CD4-positive, alpha-beta T cell (primary cell): ENCODE data around the gene SORCS2. TPM values are rescaled to one million over a fixed set of nuclear protein-coding genes. Genes with fewer than 3 reads are reported as not detected.

Source experiments
- ATAC-seq: fragments of 200-7000 bp; cut with Tn5 transposase; one replicate; pipeline ENCODE4 v1.10.0; 2022; ENCODE audit warnings: mild to moderate bottlenecking; ENCODE audit not compliant: poor library complexity
- CTCF ChIA-PET: fragments of 350-600 bp; sonication (Branson Sonifier 250); formaldehyde crosslinking; loops from one replicate; lab custom pipeline; 2021; ENCODE audit warnings: antibody characterized with exemption, inconsistent platforms; lab: Charles Lee
- POLR2A ChIA-PET: fragments of 350-600 bp; sonication (Branson Sonifier 250); formaldehyde crosslinking; loops from one replicate; lab custom pipeline; 2021; ENCODE audit warnings: antibody characterized with exemption, inconsistent platforms; lab: Charles Lee
- DNase-seq, 14 experiments: peaks; one replicate each; pipeline ENCODE4 v3.0.0-alpha.2; 2013 to 2020; ENCODE audit warnings: mixed read lengths in 2 of 14
- H3K27ac ChIP-seq, 2 donors: one replicate each; pipeline versions ENCODE4 v1.5.1 to v1.7.0; 2013; ENCODE audit warnings: low read length in 2 of 2, low read depth in 1 of 2, mild to moderate bottlenecking in 1 of 2
- H3K27me3 ChIP-seq, 2 experiments: 1 replicate in 1 of 2; 2 replicates in 1 of 2; pipeline versions ENCODE4 v1.6.1 to v1.7.0; 2013; ENCODE audit warnings: low read length in 2 of 2, control low read depth in 1 of 2, mild to moderate bottlenecking in 1 of 2, moderate library complexity in 1 of 2; ENCODE audit not compliant: insufficient read depth in 2 of 2, control insufficient read depth in 1 of 2
- H3K36me3 ChIP-seq: one replicate; pipeline ENCODE4 v1.6.1; 2013; ENCODE audit warnings: low read length, control low read depth; ENCODE audit not compliant: insufficient read depth
- H3K4me1 ChIP-seq: one replicate; pipeline ENCODE4 v1.6.1; 2013; ENCODE audit warnings: low read length, control low read depth; ENCODE audit not compliant: insufficient read depth
- H3K4me3 ChIP-seq: one replicate; pipeline ENCODE4 v1.5.1; 2013; ENCODE audit warnings: mild to moderate bottlenecking, low read length, moderate library complexity
- H3K9me3 ChIP-seq, 2 experiments: 1 replicate in 1 of 2; 2 replicates in 1 of 2; pipeline versions ENCODE4 v1.6.1 to v1.7.0; 2013; ENCODE audit warnings: low read length in 2 of 2, mild to moderate bottlenecking in 2 of 2, control low read depth in 1 of 2, moderate library complexity in 1 of 2; ENCODE audit not compliant: control insufficient read depth in 1 of 2, insufficient read depth in 1 of 2
- H3K27ac Mint-ChIP-seq: one replicate; pipeline ENCODE4 v1.8.0; 2020; ENCODE audit warnings: mixed read lengths
- H3K27me3 Mint-ChIP-seq: one replicate; pipeline ENCODE4 v1.8.0; 2021; ENCODE audit warnings: mixed read lengths
- H3K36me3 Mint-ChIP-seq: one replicate; pipeline ENCODE4 v1.8.0; 2021; ENCODE audit warnings: low read depth, mixed read lengths
- H3K4me1 Mint-ChIP-seq: one replicate; pipeline ENCODE4 v1.8.0; 2021; ENCODE audit warnings: low read depth, mixed read lengths
- H3K4me3 Mint-ChIP-seq: one replicate; pipeline ENCODE4 v1.8.0; 2020; ENCODE audit warnings: mild to moderate bottlenecking, mixed read lengths
- H3K9me3 Mint-ChIP-seq: one replicate; pipeline ENCODE4 v1.8.0; 2020; ENCODE audit warnings: mixed read lengths
- intact Hi-C, 2 experiments: fragments of 100-400 bp; cut with DNase I in 1 of 2; cut with micrococcal nuclease in 1 of 2; formaldehyde crosslinking; loops; one replicate each; pipeline versions ENCODE4 v1.15.1 to v1.9.0; 2023 to 2025; cut with DNase I, micrococcal nuclease
- total RNA-seq, 174 experiments: library from RNA in 2 of 174; stranded (reverse) in 2 of 174; gene quantifications; one replicate each; pipeline ENCODE4 v1.2.3 and lab custom pipeline; 2021 to 2026
- TF ChIP-seq, protein P1 (sequence below): fragments of 200-600 bp; IDR thresholded peaks from one replicate; pipeline ENCODE4 v1.8.0; 2022; ENCODE audit warnings: antibody characterized with exemption, mild to moderate bottlenecking

Gene SORCS2
- total RNA-seq, 2 experiments from 2014 or later, result not detected

GRCh38 chr4:7330031-7330596 is 137.8 kb downstream of the SORCS2 start:
- Mint-ChIP-seq H3K9me3 (no peaks in the 10 kb centered on the region), H3K36me3 (no peaks in the 10 kb centered on the region), H3K27ac (no peak overlapping the region), H3K4me1 (no peaks in the 10 kb centered on the region), H3K4me3 (no peak overlapping the region), H3K27me3 (peaks cover 4% of the 10 kb centered on the region)
- H3K27me3 ChIP-seq, result no peaks in the 10 kb centered on the region
- H3K27ac ChIP-seq, result no peak overlapping the region
- H3K4me1 ChIP-seq, result no peaks in the 10 kb centered on the region
- CTCF ChIA-PET, result no interaction called here
- POLR2A ChIA-PET, result no interaction called here
- DNase-seq (no peak), ATAC-seq (no peak)
- no peaks in the 10 kb centered on the region for H3K36me3 ChIP-seq
- TF ChIP-seq, protein P1, sequence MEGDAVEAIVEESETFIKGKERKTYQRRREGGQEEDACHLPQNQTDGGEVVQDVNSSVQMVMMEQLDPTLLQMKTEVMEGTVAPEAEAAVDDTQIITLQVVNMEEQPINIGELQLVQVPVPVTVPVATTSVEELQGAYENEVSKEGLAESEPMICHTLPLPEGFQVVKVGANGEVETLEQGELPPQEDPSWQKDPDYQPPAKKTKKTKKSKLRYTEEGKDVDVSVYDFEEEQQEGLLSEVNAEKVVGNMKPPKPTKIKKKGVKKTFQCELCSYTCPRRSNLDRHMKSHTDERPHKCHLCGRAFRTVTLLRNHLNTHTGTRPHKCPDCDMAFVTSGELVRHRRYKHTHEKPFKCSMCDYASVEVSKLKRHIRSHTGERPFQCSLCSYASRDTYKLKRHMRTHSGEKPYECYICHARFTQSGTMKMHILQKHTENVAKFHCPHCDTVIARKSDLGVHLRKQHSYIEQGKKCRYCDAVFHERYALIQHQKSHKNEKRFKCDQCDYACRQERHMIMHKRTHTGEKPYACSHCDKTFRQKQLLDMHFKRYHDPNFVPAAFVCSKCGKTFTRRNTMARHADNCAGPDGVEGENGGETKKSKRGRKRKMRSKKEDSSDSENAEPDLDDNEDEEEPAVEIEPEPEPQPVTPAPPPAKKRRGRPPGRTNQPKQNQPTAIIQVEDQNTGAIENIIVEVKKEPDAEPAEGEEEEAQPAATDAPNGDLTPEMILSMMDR, result no peak
- intact Hi-C loops, result no loop called here
- H3K9me3 ChIP-seq, result no peaks in the 10 kb centered on the region
- no peak overlapping the region for H3K4me3 ChIP-seq

DNA sequence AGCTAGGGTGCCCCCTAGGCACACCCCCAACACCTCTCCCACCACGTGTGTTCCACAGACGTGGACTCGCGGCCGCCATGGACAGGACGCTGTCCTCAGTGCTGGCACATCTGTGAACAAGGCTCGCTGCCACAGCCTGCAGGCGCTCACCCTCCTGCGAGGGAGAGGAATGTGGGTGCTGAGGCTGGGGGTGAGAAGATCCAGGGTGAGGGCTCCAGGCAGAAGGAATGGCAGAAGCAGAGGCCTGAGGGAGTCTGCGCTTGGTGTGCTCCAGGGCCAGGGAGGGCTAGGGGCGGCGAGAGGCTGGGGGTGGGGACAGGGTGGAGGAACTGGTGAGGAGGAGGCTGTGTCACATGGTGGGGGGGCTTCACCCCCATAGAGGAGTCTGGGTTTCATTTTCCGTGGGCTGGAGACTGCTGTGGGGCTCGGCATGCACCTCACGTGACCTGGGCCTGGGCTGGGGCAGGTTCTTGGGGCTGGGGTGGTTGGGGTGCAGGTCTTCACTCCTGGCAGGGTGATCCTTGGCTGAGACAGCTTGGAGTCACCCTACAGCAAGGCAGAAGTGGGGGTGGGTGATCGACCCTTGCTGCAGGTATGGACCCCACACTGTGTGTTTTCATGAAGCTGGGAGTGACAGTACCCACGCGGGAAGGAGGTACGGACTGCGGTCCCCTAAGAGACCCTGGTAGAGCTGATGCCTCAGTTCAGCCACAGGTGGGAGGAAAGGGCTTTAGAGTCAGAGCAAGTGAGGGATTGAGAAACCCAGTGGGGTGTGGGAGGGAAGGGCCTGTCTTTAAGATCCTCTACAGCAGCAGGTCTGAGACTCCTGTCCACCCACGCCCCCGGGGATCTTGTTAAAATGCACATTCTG is 138.7 kb downstream of the SORCS2 start:
- CTCF ChIA-PET, result no interaction called here

DNA sequence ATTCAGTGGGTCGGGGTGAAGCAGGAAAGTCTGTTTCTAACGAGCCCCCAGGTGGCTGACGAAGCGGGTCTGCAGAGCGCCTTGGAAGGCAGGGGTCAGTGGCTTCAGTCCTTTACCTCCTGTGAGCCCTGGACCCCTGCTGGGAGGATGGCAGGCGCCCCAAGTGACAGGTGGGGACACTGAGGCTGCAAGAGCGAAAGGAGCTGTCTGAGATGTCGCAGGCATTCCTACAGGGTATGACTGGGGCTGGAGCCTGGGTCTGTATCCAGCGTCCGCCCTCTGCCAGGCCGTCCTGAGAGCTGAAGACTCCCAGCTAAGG is 139.3 kb downstream of the SORCS2 start:
- no peaks in the 10 kb centered on the region for H3K4me1 ChIP-seq
- Mint-ChIP-seq H3K4me1 (no peaks in the 10 kb centered on the region), H3K4me3 (no peak overlapping the region), H3K27me3 (no peaks in the 10 kb centered on the region), H3K9me3 (no peaks in the 10 kb centered on the region), H3K36me3 (no peaks in the 10 kb centered on the region), H3K27ac (no peak overlapping the region)
- ATAC-seq, result no peak
- H3K9me3 ChIP-seq, result no peaks in the 10 kb centered on the region
- H3K4me3 ChIP-seq, result no peak overlapping the region
- ChIA-PET CTCF (no interaction called here), POLR2A (no interaction called here)
- intact Hi-C loops, result no loop called here
- TF ChIP-seq, protein P1, result no peak
- H3K36me3 ChIP-seq, result no peaks in the 10 kb centered on the region
- H3K27ac ChIP-seq, result no peak overlapping the region
- DNase-seq, result no peak
- no peaks in the 10 kb centered on the region for H3K27me3 ChIP-seq

More for the DNA sequence above, 138.7 kb downstream of the SORCS2 start:
- Mint-ChIP-seq H3K36me3 (no peaks in the 10 kb centered on the region), H3K27ac (no peak overlapping the region), H3K9me3 (no peaks in the 10 kb centered on the region), H3K27me3 (no peaks in the 10 kb centered on the region), H3K4me1 (no peaks in the 10 kb centered on the region), H3K4me3 (no peak overlapping the region)
- POLR2A ChIA-PET, result no interaction called here
- no peaks in the 10 kb centered on the region for H3K4me1 ChIP-seq
- intact Hi-C loops, result no loop called here
- no peak for ATAC-seq
- TF ChIP-seq, protein P1, result no peak
- no peak for DNase-seq
- H3K36me3 ChIP-seq, result no peaks in the 10 kb centered on the region
- H3K27me3 ChIP-seq, result no peaks in the 10 kb centered on the region
- no peak overlapping the region for H3K4me3 ChIP-seq
- H3K9me3 ChIP-seq, result no peaks in the 10 kb centered on the region
- no peak overlapping the region for H3K27ac ChIP-seq
